Testis (tissue), 3 donors: ENCODE measurements around the gene SF1. TPM values are rescaled to one million over a fixed set of nuclear protein-coding genes. Genes with fewer than 3 reads are reported as not detected.

Source experiments
- DNase-seq: peaks from one replicate; pipeline ENCODE4 v3.0.0-alpha.2; 2019
- H3K27ac ChIP-seq, 2 donors: fragments of 200-600 bp; sonication (generic); one replicate each; pipeline ENCODE4 v1.5.1; 2019
- H3K27me3 ChIP-seq: fragments of 200-600 bp; sonication (generic); one replicate; pipeline ENCODE4 v1.5.1; 2019
- H3K36me3 ChIP-seq: fragments of 200-600 bp; sonication (generic); one replicate; pipeline ENCODE4 v1.5.1; 2017; ENCODE audit warnings: low read depth; ENCODE audit errors: missing control alignments
- H3K4me1 ChIP-seq: fragments of 200-600 bp; sonication (generic); one replicate; pipeline ENCODE4 v1.5.1; 2019
- H3K4me3 ChIP-seq, 2 donors: fragments of 200-600 bp; sonication (generic); one replicate each; pipeline ENCODE4 v1.5.1; 2017 to 2019
- H3K9me3 ChIP-seq: fragments of 200-600 bp; sonication (generic); one replicate; pipeline ENCODE4 v1.5.1; 2017
- CTCF ChIP-seq, 3 experiments: fragments of 450-650 bp in 2 of 3; fragments of 200-600 bp in 1 of 3; sonication (generic) in 1 of 3; IDR thresholded peaks; one replicate each; pipeline ENCODE4 v1.5.1; 2016 to 2019; ENCODE audit warnings: antibody characterized with exemption in 3 of 3, mild to moderate bottlenecking in 2 of 3, moderate library complexity in 1 of 3
- POLR2A ChIP-seq: fragments of 450-650 bp; IDR thresholded peaks from one replicate; pipeline ENCODE4 v1.6.1; 2017; ENCODE audit warnings: antibody characterized with exemption, mild to moderate bottlenecking, moderate library complexity
- WGBS, 2 donors: methylation state at CpG; one replicate each; pipeline ENCODE4 v1.1.5; 2018; 5-methylcytosine and 5-hydroxymethylcytosine counted together
- intact Hi-C: fragments of 100-400 bp; cut with DNase I; formaldehyde crosslinking; loops from one replicate; pipeline ENCODE4 v1.15.1; 2023; ENCODE audit warnings: low total_unique reads
- polyA plus RNA-seq: library from polyadenylated mRNA; stranded (reverse); fragments of 350-450 nt; fragmentation: Illumina TruSeq; extraction: RNeasy Lipid Tissue Mini Kit (QIAGEN cat#74804); gene quantifications from one replicate; pipeline ENCODE4 v1.2.3, GENCODE V29; 2014; ENCODE audit warnings: low read depth, low replicate concordance; ENCODE audit not compliant: insufficient read depth
- total RNA-seq, 2 donors: library from RNA; depleted of rRNA; stranded (reverse); fragments of >200 nt; gene quantifications; one replicate each; pipeline ENCODE4 v1.2.3, GENCODE V29; 2016

The SF1 gene
- total and polyA plus RNA-seq, 3 donors from 2014 or later = 431 to 499 (median 455) TPM

DNA sequence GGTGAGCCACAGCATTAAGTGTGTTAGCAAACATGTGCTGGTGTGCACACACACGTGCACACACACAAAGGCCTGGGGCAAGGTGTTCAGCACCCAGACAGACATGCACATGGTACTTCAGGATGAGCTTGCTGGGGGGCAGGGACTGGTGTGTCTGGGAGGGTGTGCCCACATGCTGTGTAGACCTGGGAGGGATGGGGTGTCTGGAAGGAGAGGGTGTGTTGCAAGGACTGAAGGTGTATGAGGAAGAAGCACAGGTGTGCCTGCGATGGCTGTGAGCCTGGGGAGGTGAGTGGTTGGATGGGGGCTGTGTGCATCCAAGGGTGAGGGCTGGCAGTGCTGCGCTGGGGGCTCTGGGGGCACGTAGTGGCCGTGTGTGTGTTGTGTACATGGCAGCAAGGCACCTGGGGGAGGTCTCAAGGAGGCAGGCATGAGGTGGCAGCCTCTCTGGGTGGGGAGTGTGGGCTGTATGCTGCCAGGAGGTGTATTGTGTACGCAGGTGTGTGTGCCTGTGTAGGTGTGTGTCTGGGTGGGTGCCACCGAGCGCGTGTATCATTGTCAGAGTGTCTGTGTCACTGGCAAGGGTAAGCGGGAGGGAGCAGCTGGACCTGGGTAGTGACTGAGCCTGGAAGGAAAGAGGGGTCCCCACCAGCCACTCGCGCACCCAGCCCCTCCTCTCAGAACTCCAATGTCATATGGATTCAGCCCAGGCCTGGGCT, 57.5 kb downstream of the SF1 start:
- no peak for DNase-seq
- no peak for TF ChIP-seq CTCF (IDR thresholded peaks at IDR 0.05)
- TF ChIP-seq POLR2A = no peak
- no peaks in the 10 kb centered on the region for H3K27me3 ChIP-seq
- H3K27ac ChIP-seq = no peak overlapping the region
- no peak overlapping the region for H3K4me3 ChIP-seq
- 87 to 89% methylated on average over 12 of the region's 12 CpGs for WGBS, 2 donors
- H3K9me3 ChIP-seq = no peaks in the 10 kb centered on the region
- H3K4me1 ChIP-seq = peaks cover 3% of the 10 kb centered on the region
- no peaks in the 10 kb centered on the region for H3K36me3 ChIP-seq
- intact Hi-C loops = loop anchor here (10.0 kb wide), 1 partner anchor 176 kb away; no protein-coding TSS in a partner anchor

GRCh38 chr11:64720167-64720566, 58.2 kb downstream of the SF1 start:
- 77 to 86% methylated on average over 9 of the region's 9 CpGs for WGBS, 2 donors
- intact Hi-C loops = loop anchor here (10.0 kb wide), 1 partner anchor 175 kb away; no protein-coding TSS in a partner anchor
- Histone ChIP-seq H3K27ac (no peak overlapping the region), H3K9me3 (no peaks in the 10 kb centered on the region), H3K36me3 (no peaks in the 10 kb centered on the region), H3K4me3 (no peak overlapping the region), H3K4me1 (peaks cover 3% of the 10 kb centered on the region), H3K27me3 (no peaks in the 10 kb centered on the region)
- DNase-seq = no peak
- TF ChIP-seq CTCF (IDR thresholded peaks at IDR 0.05) (no peak), POLR2A (no peak)

DNA sequence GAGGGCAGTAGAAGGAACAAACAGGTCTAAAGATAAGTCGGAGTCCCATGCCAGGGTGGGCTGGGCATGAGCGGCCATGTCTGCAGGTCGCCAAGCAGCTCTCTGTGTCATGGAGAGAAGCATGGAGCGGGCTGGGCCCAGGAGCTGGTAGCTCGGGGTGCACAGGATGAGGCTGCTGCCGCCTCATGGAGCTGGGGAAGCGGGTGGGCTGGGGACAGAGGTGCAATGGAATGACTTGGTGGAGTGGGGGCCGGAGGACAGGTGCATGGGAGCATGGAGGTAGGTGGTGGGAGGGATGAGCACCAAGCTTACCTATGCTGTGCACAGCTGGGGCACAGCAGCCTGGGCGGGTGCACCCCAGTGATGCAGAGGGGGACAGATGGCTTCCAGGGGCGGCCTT, 58.9 kb downstream of the SF1 start:
- DNase-seq = no peak
- no peaks in the 10 kb centered on the region for H3K36me3 ChIP-seq
- intact Hi-C loops = no loop called here
- no peaks in the 10 kb centered on the region for H3K9me3 ChIP-seq
- H3K4me3 ChIP-seq = no peak overlapping the region
- 91 to 94% methylated on average over 10 of the region's 10 CpGs for WGBS, 2 donors
- TF ChIP-seq POLR2A (no peak), CTCF (IDR thresholded peaks at IDR 0.05) (no peak)
- no peak overlapping the region for H3K27ac ChIP-seq
- H3K4me1 ChIP-seq = peaks cover 3% of the 10 kb centered on the region
- no peaks in the 10 kb centered on the region for H3K27me3 ChIP-seq

DNA sequence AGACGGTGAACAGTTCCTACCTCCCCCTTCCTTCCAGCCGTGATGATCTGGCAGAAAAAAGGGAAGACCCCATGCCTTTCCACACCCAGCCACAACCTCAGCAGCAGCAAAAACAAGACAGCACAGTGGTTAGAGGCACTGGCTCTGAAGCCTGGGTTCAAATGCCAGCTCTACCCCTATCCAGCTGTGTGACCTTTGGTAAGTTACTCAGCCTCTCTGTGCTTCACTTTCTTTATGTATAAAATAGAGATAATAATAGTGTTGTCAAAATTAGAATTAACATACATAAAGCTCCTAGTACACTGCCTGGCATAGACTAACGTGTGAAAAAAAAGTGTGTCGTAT, 59.6 kb downstream of the SF1 start:
- Histone ChIP-seq H3K36me3 (no peaks in the 10 kb centered on the region), H3K4me1 (peaks cover 2% of the 10 kb centered on the region), H3K9me3 (no peaks in the 10 kb centered on the region), H3K27ac (no peak overlapping the region), H3K27me3 (no peaks in the 10 kb centered on the region), H3K4me3 (no peak overlapping the region)
- no peak for DNase-seq
- WGBS, 2 donors = 72 to 74% methylated on average over 4 of the region's 4 CpGs
- intact Hi-C loops = no loop called here
- TF ChIP-seq POLR2A (no peak), CTCF (IDR thresholded peaks at IDR 0.05) (no peak)
